Stimulated activated CD8-positive, alpha-beta memory T cell treated with anti-CD3 and anti-CD28 coated beads, Interleukin-15, amount 100 ng/mL, for 4 hours (primary cell): ENCODE results near the gene ABCG1.

Experiments used
- DNase-seq, 2 donors: peaks; one replicate each; pipeline ENCODE4 v3.0.0-alpha.2; 2020; ENCODE audit warnings: low read depth in 2 of 2

The ABCG1 gene

DNA sequence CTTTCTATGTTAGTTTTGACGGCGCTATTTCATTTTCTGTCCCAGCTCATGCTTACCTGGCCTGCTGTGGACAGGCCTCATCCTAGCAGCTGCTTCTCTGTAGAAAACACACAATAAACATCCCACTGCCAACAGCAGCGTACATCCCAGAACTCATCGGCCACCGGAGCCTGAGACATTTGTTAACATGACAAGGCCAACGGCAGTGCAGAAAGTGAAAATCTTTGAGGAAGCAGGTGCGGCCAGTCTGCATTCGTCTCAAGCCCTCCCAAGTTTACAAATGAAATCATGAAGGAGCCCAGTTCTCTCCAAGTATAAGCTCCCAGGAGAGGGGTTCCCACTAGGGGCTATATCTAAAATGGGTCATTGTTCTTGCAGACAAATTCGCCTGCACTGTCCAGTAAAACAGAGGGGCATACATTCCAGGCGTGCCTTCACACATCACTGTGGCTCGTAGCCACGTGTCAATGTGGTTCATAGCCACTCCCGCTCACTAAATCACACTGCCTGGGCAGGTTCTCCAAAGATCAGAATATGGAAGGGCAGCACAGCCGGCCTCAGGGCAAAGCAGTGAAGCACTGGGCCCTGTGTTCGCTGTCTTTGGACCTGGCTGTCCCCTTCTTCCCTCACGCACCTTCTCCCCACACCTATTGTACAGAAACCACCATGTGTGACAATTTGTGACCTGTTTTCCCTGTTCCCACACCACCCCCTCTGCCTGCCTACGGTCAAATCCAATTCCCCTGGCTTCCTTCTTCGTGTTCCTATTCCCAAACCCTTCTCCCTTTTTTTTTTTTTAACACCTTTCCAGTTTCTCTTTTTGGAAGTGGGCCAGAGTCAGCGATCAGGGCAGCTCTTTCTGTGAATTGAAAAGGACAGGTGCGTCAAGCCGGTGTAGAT lies 27.0 kb upstream of the ABCG1 start:
- no peak for DNase-seq

DNA sequence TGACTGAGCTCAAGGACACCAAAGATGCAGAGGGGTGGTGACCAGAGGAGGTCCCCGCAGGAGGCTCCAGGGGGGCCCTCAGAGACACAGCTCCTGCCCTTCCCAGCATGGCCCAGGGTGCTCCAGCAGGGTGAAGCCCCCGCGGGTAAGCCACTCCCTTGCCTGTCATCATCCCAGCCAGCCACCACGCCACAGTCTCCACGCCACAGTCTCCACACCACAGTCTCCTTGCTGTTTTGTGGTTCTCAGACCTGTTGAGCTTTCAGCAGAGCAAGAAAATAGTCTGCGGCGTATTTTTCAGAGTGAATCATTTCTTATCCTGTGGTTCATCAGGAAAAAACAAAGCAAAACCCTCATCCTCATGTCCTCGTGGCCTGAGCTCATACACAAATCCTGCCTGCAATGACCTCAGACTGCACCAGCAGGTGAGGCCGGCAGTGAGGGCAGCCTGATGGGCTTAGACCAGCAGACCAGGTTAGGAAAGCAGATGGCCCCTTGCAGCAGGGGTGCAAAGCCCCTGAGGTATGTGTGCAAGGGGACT lies 25.7 kb upstream of the ABCG1 start:
- DNase-seq = peak in 1 of 2 donors; percentile 36

DNA sequence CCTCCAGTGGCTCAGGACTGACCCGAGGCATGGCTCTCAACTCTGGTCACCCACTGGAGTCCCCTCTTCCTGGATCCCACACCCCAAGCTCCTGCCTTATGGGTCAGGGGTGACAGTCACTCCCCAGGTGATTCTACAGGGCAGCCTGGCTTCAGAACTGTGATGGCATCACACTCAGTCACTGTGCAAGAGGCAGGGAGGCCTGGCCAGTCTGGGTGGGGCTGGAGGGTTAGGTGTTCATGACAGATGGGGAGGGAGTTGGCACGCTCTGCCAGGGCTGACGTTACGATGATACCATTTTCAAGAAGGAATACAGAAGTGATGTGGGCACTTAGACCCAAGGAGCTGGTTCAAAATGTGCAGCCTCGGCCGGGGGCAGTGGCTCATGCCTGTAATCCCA lies 25.2 kb upstream of the ABCG1 start:
- DNase-seq = no peak

- DNase-seq = no peak
These were observed 24.1 kb upstream of the ABCG1 start for GRCh38 chr21:42194863-42195262.

DNA sequence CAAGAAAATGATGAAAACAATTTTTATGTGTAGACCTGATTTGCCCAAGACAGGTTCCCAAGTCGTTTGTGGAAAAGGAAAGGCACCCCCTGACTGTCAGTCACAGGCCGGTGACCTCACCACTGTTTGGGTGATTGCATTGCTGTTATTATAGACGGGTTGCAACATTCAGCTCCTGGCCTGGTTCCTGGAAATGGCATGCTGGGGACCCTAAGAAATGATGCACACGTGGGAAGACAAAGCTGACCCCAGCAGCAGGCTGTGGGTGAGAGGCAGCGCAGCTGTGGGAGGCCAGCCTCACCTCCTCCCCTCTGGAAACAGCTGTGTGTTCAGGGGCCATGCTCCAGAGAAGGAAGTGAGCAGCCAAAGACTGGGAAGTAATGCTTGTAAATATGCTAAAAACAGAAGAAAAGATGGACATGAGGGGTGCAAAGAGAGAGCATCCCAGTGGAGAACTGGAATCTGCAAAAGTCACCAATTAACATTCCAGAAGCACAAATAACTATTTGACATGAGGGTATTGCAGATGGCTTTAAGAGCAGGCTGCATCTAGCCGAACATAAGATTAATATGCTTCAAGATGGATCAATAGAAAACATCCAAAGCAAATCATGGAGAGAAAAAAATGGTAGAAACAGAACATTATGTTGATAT lies 23.4 kb upstream of the ABCG1 start:
- DNase-seq = no peak

DNA sequence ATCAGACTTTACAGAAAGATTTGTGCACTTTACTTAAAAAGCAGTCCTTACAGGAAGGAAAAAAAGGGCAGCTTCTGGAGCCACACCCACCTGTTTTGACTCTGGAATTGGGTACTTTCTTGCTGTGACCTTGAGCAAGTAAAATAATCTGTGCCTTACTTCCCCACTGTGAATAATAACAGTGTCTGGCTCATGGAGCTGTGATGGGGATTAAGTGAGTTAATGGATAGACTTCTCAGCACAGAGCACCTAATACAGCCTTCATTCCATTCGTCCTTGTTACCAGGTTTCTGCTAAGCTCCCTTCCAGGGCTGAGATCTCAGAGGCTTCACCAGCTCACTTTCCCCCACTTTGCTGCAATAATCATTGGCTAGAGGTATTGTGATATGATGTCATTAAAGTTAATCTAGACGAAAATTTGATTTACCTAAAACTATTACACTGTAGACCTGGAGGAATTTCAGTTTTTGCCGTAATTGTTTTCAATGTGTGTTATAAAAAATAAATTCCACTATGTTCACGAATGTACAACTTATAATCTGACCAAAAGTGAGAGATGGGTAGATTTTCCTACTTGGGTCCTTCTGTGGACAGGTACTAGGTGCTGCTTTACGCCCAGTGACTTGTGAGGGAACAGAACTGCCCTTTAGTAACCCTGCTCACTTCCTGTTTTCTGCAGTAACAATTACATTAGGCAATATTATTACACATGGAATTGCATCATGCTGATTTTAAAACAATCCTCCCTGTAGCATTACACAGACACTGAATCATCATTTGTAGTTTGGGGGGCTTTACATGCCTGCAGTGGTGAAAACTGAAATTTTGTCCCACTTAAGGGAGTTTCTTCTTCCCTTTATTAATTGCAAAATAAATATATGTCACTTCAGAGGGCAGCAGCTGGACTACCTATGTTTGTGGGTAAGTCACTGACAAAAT lies 19.7 kb upstream of the ABCG1 start:
- no peak for DNase-seq

- no peak for DNase-seq
These were observed 19.0 kb upstream of the ABCG1 start for GRCh38 chr21:42199868-42200463.

GRCh38 chr21:42200906-42201614 lies 17.9 kb upstream of the ABCG1 start:
- no peak for DNase-seq

- no peak for DNase-seq
These were observed 17.3 kb upstream of the ABCG1 start for GRCh38 chr21:42201615-42202161.

DNA sequence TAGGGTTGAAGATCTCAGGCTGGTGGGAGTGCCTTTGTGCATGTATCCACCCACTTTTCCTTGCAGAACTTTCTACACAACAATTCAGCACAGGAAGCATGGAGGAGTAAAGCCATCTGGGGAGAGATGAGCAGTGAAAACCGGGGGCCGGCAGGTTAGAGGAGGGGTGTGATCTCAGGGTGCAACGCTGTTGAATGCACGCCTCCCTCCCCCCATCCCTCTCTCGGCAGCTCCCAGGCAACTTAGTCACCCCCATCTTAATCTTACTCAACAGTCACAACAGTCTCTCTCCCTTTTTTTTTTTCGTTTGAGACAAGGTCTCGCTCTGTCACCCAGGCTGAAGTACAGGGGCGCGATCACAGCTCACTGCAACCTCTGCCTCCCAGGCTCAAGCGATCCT lies 16.6 kb upstream of the ABCG1 start:
- no peak for DNase-seq

DNA sequence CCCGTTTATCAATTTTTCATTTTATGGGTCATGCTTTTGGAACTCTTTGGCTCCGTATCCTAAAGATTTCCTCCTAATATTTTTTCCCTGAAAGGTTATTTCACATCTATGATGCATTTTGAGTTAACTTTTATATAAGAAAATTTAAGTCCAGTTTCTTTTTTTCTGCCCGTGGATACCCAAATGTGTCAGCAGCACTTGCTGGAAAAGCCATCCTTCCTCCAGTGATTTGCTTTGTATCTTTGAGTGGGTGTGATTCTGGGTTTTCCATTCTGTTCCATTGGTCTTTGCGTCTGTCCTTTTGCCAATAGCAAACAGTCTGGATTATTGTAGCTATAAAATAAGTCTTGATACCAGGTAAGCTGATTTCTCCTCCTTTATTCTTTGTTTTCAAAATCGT lies 15.6 kb upstream of the ABCG1 start:
- no peak for DNase-seq

- no peak for DNase-seq
These were observed 15.0 kb upstream of the ABCG1 start for GRCh38 chr21:42203936-42204335.

DNA sequence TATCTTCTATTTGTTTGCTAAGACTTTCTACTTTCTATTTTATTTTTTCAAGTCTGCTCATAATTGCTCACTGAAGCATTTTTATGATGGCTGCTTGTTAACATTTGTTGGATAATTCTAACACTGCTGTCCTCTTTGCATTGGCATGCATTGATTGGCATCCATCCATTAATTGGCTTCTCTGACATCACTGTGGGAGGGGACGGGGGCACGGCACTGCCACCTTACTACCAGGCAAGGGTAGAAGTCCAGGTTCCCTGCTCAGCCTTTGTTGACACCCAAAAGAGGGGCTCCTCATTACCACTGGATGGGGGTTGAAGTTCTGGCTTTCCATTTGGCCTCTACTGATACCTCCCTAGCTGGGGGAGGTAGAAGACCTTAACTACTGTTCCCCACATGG lies 11.5 kb upstream of the ABCG1 start:
- DNase-seq = no peak

DNA sequence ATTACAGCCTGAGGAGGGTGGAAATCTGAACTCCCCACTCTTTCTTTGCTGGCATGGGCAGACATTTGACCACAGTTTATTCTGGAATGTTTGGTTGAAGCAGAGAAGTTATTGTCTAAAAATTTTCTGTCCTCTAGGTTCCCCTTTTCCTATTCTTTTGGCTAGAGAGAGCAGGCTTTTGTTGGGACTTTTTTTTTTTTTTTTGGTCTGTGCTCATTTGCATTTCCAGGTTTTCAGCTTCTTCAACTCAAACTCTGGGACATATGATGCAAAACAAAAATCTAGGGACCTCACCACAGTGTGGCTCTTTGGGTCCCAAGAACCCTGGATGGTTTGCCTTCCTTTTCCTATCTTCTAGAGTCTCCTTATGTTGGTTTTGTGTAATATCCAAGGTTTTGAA lies 10.9 kb upstream of the ABCG1 start:
- DNase-seq = no peak

DNA sequence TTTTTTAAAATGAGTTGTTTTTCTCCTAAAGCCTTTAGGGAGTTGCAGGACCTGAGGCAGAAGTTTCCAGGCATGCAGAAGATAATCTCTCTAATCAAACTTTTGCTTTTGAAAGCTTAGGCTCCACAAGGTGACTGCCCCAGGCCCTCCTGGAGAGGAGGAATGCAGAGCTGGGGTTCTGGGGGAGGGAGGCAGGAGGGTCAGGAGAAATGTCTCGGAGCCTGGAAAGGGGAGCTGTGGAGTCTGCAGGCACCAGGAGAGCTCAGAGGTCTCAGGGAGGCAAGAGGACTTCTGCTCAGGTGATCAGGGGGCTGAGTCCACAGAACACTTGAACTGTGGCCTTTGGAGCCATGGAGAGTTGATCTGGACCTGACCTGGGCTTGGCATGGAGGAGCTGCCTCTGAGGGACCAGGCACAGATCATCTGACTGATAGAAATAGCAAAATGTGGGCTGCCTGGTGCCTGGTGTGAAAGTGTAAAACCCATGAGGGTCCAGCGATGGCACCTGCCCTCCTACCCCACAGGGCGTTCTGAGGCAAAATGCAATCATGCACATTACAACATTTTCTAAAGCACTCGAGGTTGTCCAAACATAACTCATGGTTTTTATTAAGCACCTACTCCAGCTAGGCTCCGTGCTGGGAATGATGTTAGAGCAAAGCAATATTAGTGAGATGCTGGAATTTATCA lies 10.0 kb upstream of the ABCG1 start:
- no peak for DNase-seq

DNA sequence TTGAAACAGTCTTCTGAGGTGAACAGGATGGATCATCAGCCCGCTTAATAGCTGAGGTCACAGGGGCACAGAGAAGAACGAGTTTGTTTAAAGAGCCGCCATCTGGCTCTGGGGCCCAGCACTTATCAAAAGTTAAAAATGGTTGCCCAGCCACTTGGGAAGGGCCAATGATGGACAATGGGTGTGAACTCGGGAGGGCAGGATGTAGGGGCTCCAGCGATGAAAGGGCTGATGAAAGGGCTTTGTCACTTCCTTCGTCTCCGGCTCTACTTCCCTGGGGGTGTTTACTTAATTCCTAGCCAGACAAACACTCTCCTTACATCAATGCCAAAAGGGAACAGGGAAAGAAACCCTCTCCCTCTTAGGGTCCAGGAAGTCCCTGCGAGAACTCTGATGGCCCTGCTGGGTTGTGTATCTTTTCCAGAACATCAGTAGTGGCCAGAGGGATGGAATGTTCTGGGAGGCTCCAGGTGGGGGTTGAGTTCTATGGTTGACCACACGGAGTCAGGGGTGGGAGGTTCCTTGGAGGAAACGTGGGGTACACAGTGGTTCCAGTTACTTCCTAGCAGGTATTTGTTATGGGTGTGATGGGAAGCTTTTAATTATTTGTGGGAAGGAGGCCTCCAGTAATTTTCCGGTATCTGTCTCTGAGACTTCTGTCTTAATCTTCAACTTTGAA lies 9.0 kb upstream of the ABCG1 start:
- no peak for DNase-seq

DNA sequence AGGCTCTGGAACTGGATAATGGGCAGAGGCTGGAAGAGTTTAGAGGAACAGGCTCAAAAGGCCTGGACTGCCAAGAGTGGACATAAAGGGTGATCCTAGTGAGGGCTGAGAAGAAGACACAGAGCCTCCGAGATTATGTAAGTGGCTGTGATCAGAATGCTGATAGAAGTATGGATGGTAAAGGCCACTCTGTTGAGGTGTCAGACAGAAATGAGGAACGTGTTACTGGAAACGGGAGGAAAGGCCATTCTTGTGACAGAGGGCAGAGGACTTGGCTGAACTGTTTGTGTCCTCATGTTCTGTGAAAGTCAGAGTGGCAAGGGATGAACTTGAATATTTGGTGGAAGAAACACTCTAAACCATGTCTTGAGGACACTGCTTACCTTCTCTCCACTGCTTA lies 6.7 kb upstream of the ABCG1 start:
- no peak for DNase-seq

DNA sequence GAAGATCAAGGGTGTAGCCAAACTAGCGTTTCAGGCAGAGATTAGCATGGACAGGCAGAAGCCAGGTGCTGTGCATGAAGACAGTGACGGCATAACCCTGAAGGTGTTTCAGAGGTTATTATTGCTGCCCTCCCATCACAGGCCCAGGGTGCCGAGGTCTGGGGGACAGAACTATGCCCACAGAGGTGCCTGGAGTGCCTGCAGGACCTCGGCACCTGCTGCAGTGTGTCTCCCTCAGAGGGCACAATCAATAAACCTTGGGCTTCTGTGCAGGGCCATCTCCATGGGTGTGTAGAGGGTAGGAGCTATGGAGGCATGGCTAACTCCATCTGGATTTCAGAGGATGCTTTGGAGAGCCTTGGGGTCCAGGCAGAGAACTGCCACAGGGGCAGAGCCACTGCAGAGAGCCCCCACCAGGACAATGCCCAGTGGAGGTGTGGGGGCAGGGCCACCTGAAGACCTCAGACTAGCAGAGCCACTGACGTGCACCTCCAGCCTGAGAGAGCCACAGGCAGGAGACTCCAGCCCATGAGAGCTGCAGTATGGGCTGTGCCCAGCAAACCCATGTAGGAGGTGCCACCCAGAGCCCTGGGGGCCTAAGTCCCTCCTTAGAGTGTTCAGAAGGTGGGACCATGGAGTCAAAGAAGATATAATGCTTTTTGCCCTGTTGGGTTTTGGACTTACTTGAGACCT lies 5.7 kb upstream of the ABCG1 start:
- DNase-seq = no peak
